CD4-positive, alpha-beta T cell treated with Interleukin-4 for 1 hour (primary cell): ENCODE measurements around the gene ATP5PF.
"Not testable (repeated sequence)": the region's sequence is repeated elsewhere in the genome, so short reads cannot be mapped to it uniquely, and the experiment has no call there.

Experiments used
- DNase-seq, 2 donors: peaks; one replicate each; pipeline ENCODE4 v3.0.0-alpha.2; 2020 to 2022

The ATP5PF gene

DNA sequence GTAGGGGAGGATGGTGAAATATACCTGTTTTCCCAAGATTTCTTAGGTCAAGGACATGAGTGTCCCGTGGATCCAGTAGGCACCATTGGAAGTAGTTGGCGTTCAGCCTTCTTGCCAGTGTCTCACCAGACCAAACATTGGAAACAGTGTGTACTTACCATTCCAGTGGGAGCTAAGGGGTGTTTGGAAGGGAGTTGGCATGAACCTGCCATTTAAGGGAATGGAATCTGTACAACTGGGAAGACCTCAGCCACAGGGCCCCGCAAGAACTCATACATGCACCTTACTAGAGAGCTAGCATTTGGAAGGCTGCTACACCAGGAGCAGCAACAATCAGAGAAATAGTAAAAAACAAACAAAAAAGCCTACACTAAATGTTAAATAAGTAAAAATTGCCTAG, 12.7 kb downstream of the ATP5PF start:
- no peak for DNase-seq

DNA sequence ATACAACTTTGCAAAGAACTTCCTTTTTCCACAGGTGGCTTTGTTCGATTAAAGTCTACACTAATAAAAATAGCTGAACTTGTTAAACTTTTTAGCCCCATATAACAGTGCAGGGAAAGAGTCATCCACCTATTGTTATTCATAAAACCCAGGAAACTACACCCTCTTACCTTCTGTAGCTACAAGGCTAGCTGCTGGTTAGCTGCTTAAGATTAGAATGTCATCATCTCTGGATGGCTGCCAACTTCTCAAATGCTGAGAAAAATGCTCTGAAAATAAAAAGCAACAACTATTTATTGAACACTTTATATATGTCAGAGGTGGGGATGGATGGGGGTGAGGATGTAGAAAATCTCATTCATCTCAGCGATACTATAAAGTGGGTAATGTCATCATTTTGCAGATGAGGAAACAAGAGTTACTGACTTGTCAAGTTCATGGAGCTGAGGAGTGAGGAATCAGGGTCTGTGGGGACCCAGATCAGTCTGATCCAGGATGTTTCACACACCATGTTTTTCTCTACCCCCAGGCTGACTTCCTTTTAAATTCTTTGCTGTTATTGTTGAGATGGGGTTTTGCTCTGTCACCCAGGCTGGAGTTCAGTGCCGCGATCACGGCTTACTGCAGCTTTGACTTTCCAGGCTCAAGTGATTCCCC, 17.1 kb downstream of the ATP5PF start:
- DNase-seq, result no peak

DNA sequence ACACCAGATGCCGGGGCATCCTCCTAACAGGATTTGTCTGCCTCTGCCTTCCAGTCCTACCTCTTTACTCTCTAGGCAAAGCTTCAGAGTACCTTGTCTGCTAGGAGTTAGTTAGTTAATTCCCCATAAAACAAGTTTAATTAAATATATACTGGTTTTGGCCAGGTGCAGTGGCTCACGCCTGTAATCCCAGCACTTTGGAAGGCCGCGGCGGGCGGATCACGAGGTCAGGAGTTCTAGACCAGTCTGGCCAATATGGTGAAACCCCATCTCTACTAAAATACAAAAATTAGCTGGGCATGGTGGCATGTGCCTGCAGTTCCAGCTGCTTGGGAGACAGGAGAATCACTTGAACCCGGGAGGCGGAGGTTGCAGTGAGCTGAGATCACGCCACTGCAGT, 20.6 kb downstream of the ATP5PF start:
- not testable (repeated sequence) for DNase-seq

DNA sequence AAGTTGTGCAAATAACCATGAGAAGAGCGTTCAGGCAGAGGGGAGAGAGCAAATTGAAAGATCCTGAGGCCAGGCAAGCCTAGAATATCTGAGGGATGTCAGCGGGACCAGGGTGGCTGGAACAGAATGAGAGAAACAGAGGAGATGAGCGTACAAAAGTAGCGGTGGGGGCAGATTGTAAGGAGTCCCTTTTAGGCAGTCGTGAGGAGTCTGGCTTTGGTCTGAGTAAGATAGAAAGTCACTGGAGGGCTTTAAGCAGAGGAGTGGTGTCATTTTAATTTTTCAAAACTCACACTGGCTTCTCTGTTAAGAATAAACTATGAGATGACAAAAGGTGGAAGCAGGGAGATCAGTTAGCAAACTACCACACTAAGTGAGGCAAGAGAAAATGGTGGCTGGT, 24.2 kb downstream of the ATP5PF start:
- no peak for DNase-seq

DNA sequence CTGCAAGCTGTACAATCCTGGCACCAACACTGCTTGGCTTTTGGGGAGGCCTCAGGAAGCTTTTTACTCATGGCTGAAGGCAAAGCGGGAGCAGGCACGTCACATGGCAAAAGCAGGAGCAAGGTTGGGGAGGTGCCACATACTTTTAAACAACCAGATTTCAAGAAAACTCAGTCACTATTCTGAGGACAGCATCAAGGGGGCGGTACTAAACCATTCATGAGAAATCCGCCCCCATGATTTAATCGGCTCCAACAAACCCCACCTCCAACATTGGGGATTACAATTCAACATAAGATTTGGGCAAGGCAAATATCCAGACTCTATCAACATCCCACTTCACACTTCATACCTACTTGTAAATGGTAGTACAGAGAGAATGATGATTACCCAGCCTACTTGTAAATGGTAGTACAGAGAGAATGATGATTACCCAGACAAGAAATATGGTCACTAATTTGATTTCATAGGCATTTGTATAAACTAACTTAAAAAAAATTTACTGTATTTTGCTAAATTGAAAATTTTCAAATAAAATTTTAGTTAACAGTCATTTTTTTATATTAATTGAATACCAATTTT, 24.9 kb downstream of the ATP5PF start:
- no peak for DNase-seq

DNA sequence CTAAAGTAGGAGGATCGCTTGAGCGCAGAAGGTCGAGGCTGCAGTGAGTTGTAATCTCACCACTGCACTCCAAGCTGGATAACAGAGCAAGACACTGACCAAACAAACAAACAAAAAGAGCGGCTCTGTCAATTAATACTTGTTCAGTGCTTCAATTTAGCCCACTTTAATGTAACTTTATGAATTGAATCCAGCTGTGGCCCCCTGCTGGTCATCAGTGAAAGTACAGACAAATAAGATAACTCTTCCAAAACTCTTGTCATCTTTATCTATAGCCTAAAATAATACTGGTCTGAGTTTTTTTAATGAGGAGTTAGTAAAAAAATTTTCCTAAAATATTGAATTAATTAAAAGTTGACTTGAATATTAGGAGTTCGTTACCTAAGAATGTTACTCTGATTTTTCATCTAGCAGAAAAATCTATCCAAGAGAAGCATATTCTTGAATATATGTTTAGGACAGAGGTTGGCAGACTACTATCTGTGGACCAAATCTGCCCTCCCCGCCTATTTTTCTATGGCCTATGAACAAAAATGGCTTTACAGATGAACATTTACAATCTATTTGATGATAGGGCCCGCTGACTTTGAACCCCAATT, 26.1 kb downstream of the ATP5PF start:
- DNase-seq, result peak; percentile 43 to 65

DNA sequence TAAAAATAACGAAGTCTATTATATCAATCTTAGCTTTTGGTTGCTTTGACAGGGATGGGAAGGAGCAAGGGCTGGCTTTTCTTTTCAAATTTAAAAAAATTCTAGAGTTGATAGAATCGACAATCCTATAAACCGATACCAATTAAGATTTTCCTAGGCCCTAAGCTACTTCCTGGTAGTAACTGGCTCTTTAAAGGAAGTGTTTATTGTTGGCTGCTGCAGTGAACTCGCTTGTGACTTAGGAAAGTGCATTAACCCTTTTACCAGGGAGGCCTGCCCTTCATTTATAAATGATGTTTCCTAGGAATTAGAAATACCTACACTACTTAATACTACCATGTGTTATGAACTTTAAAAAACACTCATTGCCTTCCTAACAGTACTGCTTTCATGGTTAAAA, 33.2 kb downstream of the ATP5PF start:
- no peak for DNase-seq

DNA sequence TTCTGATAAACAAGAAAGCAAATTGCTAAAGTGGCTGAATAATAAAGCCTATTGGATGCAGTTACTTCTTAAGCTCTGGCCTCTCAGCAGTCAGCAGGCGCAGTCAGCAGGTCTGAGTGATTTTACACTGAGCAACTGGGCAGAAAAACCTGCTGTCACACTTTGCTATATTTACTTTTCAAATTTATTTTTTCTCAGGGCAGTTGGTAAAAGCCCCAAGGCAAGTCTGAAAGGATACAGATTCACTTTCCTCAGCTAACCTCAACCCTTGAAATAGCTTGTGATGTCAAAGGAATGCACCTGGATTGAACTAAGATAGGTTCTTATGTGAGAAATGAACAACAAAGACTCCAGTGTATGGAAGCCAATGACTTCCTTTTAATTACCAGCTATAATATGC, 34.0 kb downstream of the ATP5PF start:
- no peak for DNase-seq

DNA sequence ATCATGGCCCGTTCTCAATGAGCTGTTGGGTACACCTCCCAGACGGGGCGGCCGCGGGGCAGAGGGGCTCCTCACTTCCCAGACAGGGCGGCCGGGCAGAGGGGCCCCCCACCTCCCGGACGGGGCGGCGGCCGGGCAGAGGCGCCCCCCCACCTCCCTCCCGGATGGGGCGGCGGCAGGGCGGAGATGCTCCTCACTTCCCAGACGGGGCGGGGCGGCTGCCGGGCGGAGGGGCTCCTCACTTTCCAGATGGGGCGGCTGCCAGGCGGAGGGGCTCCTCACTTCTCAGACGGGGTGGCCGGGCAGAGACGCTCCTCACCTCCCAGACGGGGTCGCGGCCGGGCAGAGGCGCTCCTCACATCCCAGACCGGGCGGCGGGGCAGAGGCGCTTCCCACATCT, 39.2 kb downstream of the ATP5PF start:
- DNase-seq, result not testable (repeated sequence)

DNA sequence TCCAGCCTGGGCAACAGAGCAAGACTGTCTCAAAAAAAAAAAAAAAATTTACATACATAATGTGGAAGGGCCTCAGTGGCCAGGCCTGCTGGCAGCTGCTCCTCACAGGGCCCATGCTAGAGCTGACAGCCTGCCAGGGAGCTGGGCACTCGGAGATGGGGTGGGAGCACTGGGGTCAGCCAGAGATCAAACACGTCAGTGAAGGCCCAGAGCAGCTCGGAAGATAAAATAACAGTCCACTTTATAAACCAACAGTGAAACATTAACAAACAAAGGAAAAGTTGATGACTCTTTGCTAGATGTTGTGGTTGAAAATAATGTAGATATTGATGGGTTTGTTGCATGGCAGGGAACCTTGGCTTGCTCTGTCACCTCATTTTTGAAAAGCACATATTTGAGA, 42.7 kb downstream of the ATP5PF start:
- no peak for DNase-seq

DNA sequence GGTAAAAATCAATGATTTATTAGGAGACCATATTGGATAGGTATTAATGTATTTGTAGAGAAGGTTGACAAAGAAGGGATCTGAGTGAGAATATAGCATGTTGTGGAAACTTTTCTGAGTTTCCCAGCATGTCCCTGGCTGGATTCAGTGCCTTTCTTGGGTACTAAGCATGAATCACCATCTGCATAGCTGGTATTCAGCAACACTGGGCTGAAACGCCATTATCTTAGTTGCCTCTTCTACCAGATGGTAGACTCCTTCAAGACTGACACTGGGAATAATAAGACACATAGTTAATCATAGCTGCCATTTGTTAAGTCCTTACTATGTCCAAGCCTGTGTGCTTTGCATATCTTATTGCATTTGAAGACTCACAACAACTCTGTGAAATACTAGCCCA, 45.5 kb downstream of the ATP5PF start:
- no peak for DNase-seq

DNA sequence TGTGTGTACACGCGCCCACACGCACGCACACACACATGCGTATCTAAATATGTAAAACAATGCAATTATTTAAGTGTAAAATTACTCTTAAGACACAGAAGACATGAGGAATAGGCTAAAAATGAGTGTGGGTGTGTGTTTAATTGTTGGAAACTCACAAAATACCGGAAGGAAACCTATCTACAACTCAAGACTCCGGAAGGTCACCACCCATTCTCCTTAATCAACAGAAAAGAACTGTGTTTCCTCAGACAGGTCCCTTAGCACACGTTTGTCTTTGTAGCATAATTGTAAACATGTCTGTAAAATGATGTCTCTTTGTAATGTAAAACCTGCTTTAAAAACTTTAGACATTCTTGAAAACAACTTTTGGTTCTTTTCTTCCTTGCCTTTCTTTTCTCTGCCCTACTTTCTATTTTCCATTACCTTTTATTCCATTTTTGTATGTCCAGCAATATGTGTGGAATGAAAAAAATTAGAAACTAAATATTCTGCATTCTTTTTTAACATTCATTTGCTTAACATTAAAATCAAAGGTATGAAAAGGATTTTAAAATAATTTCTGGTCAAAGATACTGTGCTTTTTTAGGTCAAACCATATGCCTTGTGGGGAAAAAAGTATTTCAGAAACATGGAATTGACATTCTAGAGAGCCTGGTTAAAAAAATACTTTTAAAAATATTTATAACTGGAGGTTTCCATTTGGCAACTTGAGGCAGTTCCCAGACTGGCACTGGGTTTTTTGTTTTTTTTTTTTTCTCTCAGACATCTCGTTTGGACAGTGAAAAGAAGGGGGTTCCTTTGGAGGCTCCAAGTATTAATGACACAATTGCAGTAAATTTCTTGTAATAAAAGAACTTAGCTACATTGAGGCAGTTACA, 46.2 kb downstream of the ATP5PF start:
- DNase-seq, result no peak

DNA sequence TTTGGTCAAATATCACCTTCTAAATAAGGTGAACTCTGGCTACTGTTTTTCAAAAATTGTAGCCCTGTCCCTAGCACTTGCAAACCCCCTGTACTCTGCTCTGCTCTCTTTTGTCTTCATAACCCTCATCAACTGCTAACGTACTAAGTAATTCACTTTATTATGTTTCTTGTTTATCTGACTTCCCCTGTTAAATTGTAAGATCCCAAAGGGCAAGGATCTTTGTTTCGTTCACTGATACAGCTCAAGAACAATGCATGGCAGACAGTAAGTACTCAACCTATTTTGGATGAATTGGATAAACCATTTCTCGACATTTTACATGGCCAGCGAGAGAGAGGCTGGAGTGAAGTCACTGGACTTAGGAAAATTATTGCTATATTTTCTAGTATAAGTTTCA, 46.9 kb downstream of the ATP5PF start:
- no peak for DNase-seq

DNA sequence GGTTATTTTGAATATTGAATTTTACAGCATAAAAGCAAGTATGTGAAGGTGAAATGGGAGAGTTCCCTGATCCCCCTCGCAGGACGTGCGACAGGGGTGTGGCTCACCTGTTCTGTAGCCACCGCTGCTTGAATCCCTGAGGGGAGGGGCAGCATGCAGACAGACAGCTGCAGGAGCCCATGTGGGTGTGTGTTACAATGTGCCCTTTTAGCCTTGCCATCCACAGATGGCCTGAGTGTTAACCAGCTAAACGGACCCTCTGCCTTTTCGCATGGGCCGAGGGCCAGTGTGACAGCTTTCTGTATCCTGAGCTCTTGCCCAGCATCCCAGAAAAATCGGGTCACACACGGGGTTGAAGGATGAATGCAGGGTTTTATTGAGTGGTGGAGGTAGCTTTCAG, 52.3 kb downstream of the ATP5PF start:
- no peak for DNase-seq

DNA sequence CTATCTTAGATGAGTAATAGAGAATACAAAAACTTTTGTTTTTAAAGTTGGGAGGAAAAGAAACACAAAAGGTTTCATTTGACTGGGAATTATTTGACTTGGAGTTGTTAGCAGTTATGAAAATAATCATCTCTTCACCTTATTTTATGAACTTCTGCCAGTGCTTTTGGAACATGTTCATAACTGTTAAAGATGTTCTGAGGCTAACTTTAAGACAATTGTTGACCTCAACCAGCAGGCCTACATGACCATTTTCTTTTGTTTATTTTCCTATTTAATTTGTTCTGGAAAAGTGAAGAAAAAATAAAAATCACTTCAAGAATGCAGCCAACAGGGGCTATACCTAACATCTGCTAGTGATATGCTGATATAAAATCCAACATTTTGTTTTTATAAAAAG, 58.3 kb downstream of the ATP5PF start:
- DNase-seq, result no peak
